Neural cell (in vitro differentiated cells): ENCODE results near the gene ZNF839. TPM values are rescaled to one million over a fixed set of nuclear protein-coding genes. Genes with fewer than 3 reads are reported as not detected.
A peak's percentile ranks its signal among the peaks of the same experiment; 100 is the strongest.

ENCODE experiments used
- H2AFZ ChIP-seq: fragments of 200-600, 300-800 bp; sonication (generic), shearing (Covaris generic); 2 replicates; pipeline ENCODE4 v1.6.0; 2014; ENCODE audit warnings: low read depth, mild to moderate bottlenecking, antibody characterized with exemption, low read length, moderate library complexity
- H3F3A ChIP-seq: fragments of 200-600 bp; shearing (Covaris generic); 2 replicates; pipeline ENCODE4 v1.6.1; 2016; ENCODE audit warnings: mild to moderate bottlenecking, moderate library complexity, mixed read lengths, antibody characterized with exemption, low read length; ENCODE audit not compliant: insufficient read depth, poor library complexity, severe bottlenecking
- H3K27ac ChIP-seq: fragments of 200-600, 300-800 bp; sonication (generic), shearing (Covaris generic); 2 replicates; pipeline ENCODE4 v1.5.1; 2014; ENCODE audit warnings: mild to moderate bottlenecking, low read length, moderate library complexity
- H3K27me3 ChIP-seq: fragments of 300-800, 200-600 bp; sonication (generic), shearing (Covaris generic); 2 replicates; pipeline ENCODE4 v1.6.0; 2014; ENCODE audit warnings: mild to moderate bottlenecking, low read depth, low read length, moderate library complexity; ENCODE audit not compliant: insufficient read depth
- H3K36me3 ChIP-seq: fragments of 300-800, 200-600 bp; sonication (generic), shearing (Covaris generic); 2 replicates; pipeline ENCODE4 v1.5.1; 2014; ENCODE audit warnings: mild to moderate bottlenecking, antibody characterized with exemption, low read length, moderate library complexity; ENCODE audit not compliant: insufficient read depth
- H3K4me2 ChIP-seq: fragments of 300-800, 200-600 bp; sonication (generic), shearing (Covaris generic); 2 replicates; pipeline ENCODE4 v1.6.0; 2014; ENCODE audit warnings: mild to moderate bottlenecking, low read length
- H3K4me3 ChIP-seq: fragments of 300-800, 200-600 bp; sonication (generic), shearing (Covaris generic); 2 replicates; pipeline ENCODE4 v1.5.1; 2014; ENCODE audit warnings: mild to moderate bottlenecking, low read length, moderate library complexity
- H3K79me2 ChIP-seq: fragments of 200-600 bp; shearing (Covaris generic); replicated peaks from 2 replicates; pipeline ENCODE4 v1.6.0; 2014; ENCODE audit warnings: mild to moderate bottlenecking, low read length, moderate library complexity; ENCODE audit not compliant: insufficient read depth
- H3K9ac ChIP-seq: fragments of 300-800, 200-600 bp; sonication (generic), shearing (Covaris generic); 2 replicates; pipeline ENCODE4 v1.6.1; 2016; ENCODE audit warnings: mild to moderate bottlenecking, low read length, mixed read lengths
- H3K9me2 ChIP-seq: fragments of 200-600 bp; shearing (Covaris generic); 2 replicates; pipeline ENCODE4 v1.6.1; 2016; ENCODE audit warnings: mild to moderate bottlenecking, low read length, mixed read lengths; ENCODE audit not compliant: insufficient read depth
- H3K9me3 ChIP-seq: fragments of 200-600, 300-800 bp; sonication (generic), shearing (Covaris generic); 2 replicates; pipeline ENCODE4 v1.6.1; 2016; ENCODE audit warnings: mild to moderate bottlenecking, mixed run types, low read length, moderate library complexity, mixed read lengths
- H4K20me1 ChIP-seq: fragments of 200-600 bp; shearing (Covaris generic); 2 replicates; pipeline ENCODE4 v1.6.1; 2016; ENCODE audit warnings: mild to moderate bottlenecking, mixed run types; ENCODE audit not compliant: insufficient read depth
- CTCF ChIP-seq: fragments of 450-650 bp; IDR thresholded peaks from 2 replicates; pipeline ENCODE4 v1.5.1; 2014; ENCODE audit warnings: antibody characterized with exemption, mild to moderate bottlenecking, moderate library complexity; ENCODE audit not compliant: poor library complexity, severe bottlenecking
- EP300 ChIP-seq: fragments of 450-650 bp; conservative IDR thresholded peaks from 2 replicates; pipeline ENCODE4 v1.6.1; 2014; ENCODE audit warnings: antibody characterized with exemption, mild to moderate bottlenecking, moderate library complexity; ENCODE audit not compliant: poor library complexity, severe bottlenecking
- EZH2 ChIP-seq: fragments of 200-600, 300-800 bp; shearing (Covaris generic), sonication (generic); IDR thresholded peaks from 2 replicates; pipeline ENCODE4 v1.6.1; 2014; ENCODE audit warnings: antibody characterized with exemption, low read length, borderline replicate concordance, mild to moderate bottlenecking; ENCODE audit not compliant: insufficient read depth, poor library complexity, severe bottlenecking
- MXI1 ChIP-seq: fragments of 450-650 bp; conservative IDR thresholded peaks from 2 replicates; pipeline ENCODE4 v1.6.1; 2014; ENCODE audit warnings: antibody characterized with exemption, mild to moderate bottlenecking; ENCODE audit not compliant: poor library complexity, severe bottlenecking
- POLR2AphosphoS5 ChIP-seq: IDR thresholded peaks from 2 replicates; pipeline ENCODE4 v1.6.1; 2012
- RAD21 ChIP-seq: fragments of 450-650 bp; conservative IDR thresholded peaks from 2 replicates; pipeline ENCODE4 v1.6.1; 2014; ENCODE audit warnings: antibody characterized with exemption, mild to moderate bottlenecking, moderate library complexity
- SMC3 ChIP-seq: fragments of 450-650 bp; conservative IDR thresholded peaks from 2 replicates; pipeline ENCODE4 v1.6.1; 2014; ENCODE audit warnings: antibody characterized with exemption, mild to moderate bottlenecking, moderate library complexity; ENCODE audit not compliant: poor library complexity
- TAF1 ChIP-seq: IDR thresholded peaks from 2 replicates; pipeline ENCODE4 v1.6.1; 2012; ENCODE audit warnings: low read depth
- polyA plus RNA-seq: library from polyadenylated mRNA; depleted of rRNA; stranded (reverse); fragments of >200 nt; gene quantifications from 2 replicates; pipeline ENCODE4 v1.2.3, GENCODE V29; 2014
- TF ChIP-seq, protein P1 (sequence below): IDR thresholded peaks from 2 replicates; pipeline ENCODE4 v1.6.1; 2012; ENCODE audit warnings: borderline replicate concordance

The ZNF839 gene
- polyA plus RNA-seq, 1 donor from 2014 or later = 15.3 TPM

- H3K27ac ChIP-seq = no peak overlapping the region
Measured at GRCh38 chr14:102338724-102339123, 19.2 kb downstream of the ZNF839 start.

DNA sequence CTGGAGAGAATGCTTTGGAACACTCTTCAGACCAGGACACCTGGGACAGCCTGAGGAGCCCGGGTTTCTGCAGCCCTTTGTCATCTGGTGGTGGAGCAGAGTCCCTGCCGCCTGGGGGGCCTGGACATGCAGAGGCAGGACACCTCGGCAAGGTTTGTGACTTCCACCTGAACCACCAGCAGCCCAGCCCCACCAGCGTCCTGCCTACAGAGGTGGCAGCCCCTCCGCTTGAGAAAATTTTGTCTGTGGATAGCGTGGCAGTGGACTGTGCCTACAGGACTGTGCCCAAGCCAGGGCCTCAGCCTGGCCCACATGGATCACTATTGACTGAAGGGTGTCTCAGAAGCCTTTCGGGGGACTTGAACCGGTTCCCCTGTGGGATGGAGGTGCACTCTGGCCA, 22.0 kb downstream of the ZNF839 start:
- Histone ChIP-seq H2AFZ (no peak overlapping the region), H3K4me2 (peak overlapping the region; percentile 39), H3K9me3 (no peaks in the 10 kb centered on the region), H3K4me3 (peak overlapping the region; percentile 45), H3K27me3 (no peaks in the 10 kb centered on the region), H3K27ac (peak overlapping the region; percentile 80), H3K36me3 (no peaks in the 10 kb centered on the region), H3K79me2 (no peaks in the 10 kb centered on the region), H3K9ac (peak overlapping the region; percentile 38), H4K20me1 (no peaks in the 10 kb centered on the region), H3F3A (peaks cover 5% of the 10 kb centered on the region), H3K9me2 (no peaks in the 10 kb centered on the region)
- no peak for TF ChIP-seq EZH2
- TF ChIP-seq MXI1 = no peak
- TF ChIP-seq RAD21 = no peak
- TF ChIP-seq, protein P1, sequence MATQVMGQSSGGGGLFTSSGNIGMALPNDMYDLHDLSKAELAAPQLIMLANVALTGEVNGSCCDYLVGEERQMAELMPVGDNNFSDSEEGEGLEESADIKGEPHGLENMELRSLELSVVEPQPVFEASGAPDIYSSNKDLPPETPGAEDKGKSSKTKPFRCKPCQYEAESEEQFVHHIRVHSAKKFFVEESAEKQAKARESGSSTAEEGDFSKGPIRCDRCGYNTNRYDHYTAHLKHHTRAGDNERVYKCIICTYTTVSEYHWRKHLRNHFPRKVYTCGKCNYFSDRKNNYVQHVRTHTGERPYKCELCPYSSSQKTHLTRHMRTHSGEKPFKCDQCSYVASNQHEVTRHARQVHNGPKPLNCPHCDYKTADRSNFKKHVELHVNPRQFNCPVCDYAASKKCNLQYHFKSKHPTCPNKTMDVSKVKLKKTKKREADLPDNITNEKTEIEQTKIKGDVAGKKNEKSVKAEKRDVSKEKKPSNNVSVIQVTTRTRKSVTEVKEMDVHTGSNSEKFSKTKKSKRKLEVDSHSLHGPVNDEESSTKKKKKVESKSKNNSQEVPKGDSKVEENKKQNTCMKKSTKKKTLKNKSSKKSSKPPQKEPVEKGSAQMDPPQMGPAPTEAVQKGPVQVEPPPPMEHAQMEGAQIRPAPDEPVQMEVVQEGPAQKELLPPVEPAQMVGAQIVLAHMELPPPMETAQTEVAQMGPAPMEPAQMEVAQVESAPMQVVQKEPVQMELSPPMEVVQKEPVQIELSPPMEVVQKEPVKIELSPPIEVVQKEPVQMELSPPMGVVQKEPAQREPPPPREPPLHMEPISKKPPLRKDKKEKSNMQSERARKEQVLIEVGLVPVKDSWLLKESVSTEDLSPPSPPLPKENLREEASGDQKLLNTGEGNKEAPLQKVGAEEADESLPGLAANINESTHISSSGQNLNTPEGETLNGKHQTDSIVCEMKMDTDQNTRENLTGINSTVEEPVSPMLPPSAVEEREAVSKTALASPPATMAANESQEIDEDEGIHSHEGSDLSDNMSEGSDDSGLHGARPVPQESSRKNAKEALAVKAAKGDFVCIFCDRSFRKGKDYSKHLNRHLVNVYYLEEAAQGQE = no peak
- no peak for TF ChIP-seq CTCF
- no peak for TF ChIP-seq POLR2AphosphoS5
- no peak for TF ChIP-seq TAF1
- TF ChIP-seq EP300 = no peak
- TF ChIP-seq SMC3 = no peak

More at GRCh38 chr14:102338724-102339123, 19.2 kb downstream of the ZNF839 start:
- Histone ChIP-seq H3K4me2 (no peak overlapping the region), H3K9me3 (no peaks in the 10 kb centered on the region), H3K9ac (no peak overlapping the region), H3K79me2 (no peaks in the 10 kb centered on the region), H3K36me3 (no peaks in the 10 kb centered on the region), H3K4me3 (no peak overlapping the region), H2AFZ (no peak overlapping the region), H3K9me2 (no peaks in the 10 kb centered on the region), H3K27me3 (no peaks in the 10 kb centered on the region), H3F3A (peaks cover 5% of the 10 kb centered on the region), H4K20me1 (no peaks in the 10 kb centered on the region)
- TF ChIP-seq EZH2 (no peak), POLR2AphosphoS5 (no peak), MXI1 (no peak), EP300 (no peak), TAF1 (no peak), CTCF (no peak), RAD21 (no peak), SMC3 (no peak)
- TF ChIP-seq, protein P1 = no peak
